ENCODE results near the gene GADD45G. TPM values are rescaled to one million over a fixed set of nuclear protein-coding genes. Genes with fewer than 3 reads are reported as not detected.

The GADD45G gene
- total RNA-seq, 1 experiment from 2014 or later = 10.6 TPM

- H3K4me3 Mint-ChIP-seq = no peak overlapping the region
- H3K9me3 Mint-ChIP-seq = no peaks in the 10 kb centered on the region
- H3K27ac Mint-ChIP-seq = no peak overlapping the region
- H3K36me3 Mint-ChIP-seq = no peaks in the 10 kb centered on the region
- TF ChIP-seq ZNF423 (CRISPR knock-in tag; IDR thresholded peaks at IDR 0.05) (no peak), PREB (CRISPR knock-in tag; IDR thresholded peaks at IDR 0.05; ENCODE audit: borderline replicate concordance) (no peak), CREM (CRISPR knock-in tag; IDR thresholded peaks at IDR 0.05) (no peak), NFATC4 (CRISPR knock-in tag; IDR thresholded peaks at IDR 0.05) (no peak), SMAD4 (CRISPR knock-in tag; IDR thresholded peaks at IDR 0.05) (no peak), IRF2 (CRISPR knock-in tag; IDR thresholded peaks at IDR 0.05; ENCODE audit: borderline replicate concordance, low read depth) (no peak), SOX15 (CRISPR knock-in tag; IDR thresholded peaks at IDR 0.05) (no peak), ATF1 (CRISPR knock-in tag; IDR thresholded peaks at IDR 0.05) (no peak), ATF6 (CRISPR knock-in tag; IDR thresholded peaks at IDR 0.05) (no peak), ZNF232 (CRISPR knock-in tag; IDR thresholded peaks at IDR 0.05) (no peak), JAZF1 (CRISPR knock-in tag; IDR thresholded peaks at IDR 0.05) (no peak), RELA (CRISPR knock-in tag; IDR thresholded peaks at IDR 0.05; ENCODE audit: borderline replicate concordance) (no peak), GRHL2 (CRISPR knock-in tag; IDR thresholded peaks at IDR 0.05; ENCODE audit: insufficient replicate concordance, severe bottlenecking) (no peak), ESRRA (CRISPR knock-in tag; IDR thresholded peaks at IDR 0.05; ENCODE audit: borderline replicate concordance) (no peak), NFE2L1 (CRISPR knock-in tag; IDR thresholded peaks at IDR 0.05) (no peak)
- TF ChIP-seq, protein P1, sequence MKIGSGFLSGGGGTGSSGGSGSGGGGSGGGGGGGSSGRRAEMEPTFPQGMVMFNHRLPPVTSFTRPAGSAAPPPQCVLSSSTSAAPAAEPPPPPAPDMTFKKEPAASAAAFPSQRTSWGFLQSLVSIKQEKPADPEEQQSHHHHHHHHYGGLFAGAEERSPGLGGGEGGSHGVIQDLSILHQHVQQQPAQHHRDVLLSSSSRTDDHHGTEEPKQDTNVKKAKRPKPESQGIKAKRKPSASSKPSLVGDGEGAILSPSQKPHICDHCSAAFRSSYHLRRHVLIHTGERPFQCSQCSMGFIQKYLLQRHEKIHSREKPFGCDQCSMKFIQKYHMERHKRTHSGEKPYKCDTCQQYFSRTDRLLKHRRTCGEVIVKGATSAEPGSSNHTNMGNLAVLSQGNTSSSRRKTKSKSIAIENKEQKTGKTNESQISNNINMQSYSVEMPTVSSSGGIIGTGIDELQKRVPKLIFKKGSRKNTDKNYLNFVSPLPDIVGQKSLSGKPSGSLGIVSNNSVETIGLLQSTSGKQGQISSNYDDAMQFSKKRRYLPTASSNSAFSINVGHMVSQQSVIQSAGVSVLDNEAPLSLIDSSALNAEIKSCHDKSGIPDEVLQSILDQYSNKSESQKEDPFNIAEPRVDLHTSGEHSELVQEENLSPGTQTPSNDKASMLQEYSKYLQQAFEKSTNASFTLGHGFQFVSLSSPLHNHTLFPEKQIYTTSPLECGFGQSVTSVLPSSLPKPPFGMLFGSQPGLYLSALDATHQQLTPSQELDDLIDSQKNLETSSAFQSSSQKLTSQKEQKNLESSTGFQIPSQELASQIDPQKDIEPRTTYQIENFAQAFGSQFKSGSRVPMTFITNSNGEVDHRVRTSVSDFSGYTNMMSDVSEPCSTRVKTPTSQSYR (CRISPR knock-in tag; IDR thresholded peaks at IDR 0.05) = no peak
- TF ChIP-seq, protein P2, sequence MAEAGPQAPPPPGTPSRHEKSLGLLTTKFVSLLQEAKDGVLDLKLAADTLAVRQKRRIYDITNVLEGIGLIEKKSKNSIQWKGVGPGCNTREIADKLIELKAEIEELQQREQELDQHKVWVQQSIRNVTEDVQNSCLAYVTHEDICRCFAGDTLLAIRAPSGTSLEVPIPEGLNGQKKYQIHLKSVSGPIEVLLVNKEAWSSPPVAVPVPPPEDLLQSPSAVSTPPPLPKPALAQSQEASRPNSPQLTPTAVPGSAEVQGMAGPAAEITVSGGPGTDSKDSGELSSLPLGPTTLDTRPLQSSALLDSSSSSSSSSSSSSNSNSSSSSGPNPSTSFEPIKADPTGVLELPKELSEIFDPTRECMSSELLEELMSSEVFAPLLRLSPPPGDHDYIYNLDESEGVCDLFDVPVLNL (CRISPR knock-in tag; IDR thresholded peaks at IDR 0.05; ENCODE audit: borderline replicate concordance, low read depth) = no peak
- CTCF ChIA-PET = interaction anchor here (1.1 to 5.1 kb wide), 8 partner anchors 8 to 505 kb away, joined by 4 to 123 read pairs (median 20); partner anchors contain the start of gene GADD45G
- ATAC-seq (no peak), DNase-seq (ENCODE audit: low spot score) (no peak)
- POLR2A ChIA-PET = no interaction called here
- no peaks in the 10 kb centered on the region for H3K27me3 Mint-ChIP-seq (ENCODE audit: low read depth)
- H3K4me1 Mint-ChIP-seq = peaks cover 18% of the 10 kb centered on the region
Observed at GRCh38 chr9:89594811-89595550, 9.8 kb upstream of the GADD45G start.

- POLR2A ChIA-PET = no interaction called here
- CTCF ChIA-PET = interaction anchor here (5.1 kb wide), 1 partner anchor 7 kb away, joined by 118 read pairs; the partner anchor contains the start of gene GADD45G
- TF ChIP-seq TP53 (CRISPR knock-in tag; IDR thresholded peaks at IDR 0.05) = no peak
- no peak for TF ChIP-seq CREB1 (CRISPR knock-in tag; IDR thresholded peaks at IDR 0.05)
- TF ChIP-seq EMX1 (CRISPR knock-in tag; IDR thresholded peaks at IDR 0.05) = no peak
- TF ChIP-seq, protein P3, sequence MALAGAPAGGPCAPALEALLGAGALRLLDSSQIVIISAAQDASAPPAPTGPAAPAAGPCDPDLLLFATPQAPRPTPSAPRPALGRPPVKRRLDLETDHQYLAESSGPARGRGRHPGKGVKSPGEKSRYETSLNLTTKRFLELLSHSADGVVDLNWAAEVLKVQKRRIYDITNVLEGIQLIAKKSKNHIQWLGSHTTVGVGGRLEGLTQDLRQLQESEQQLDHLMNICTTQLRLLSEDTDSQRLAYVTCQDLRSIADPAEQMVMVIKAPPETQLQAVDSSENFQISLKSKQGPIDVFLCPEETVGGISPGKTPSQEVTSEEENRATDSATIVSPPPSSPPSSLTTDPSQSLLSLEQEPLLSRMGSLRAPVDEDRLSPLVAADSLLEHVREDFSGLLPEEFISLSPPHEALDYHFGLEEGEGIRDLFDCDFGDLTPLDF (CRISPR knock-in tag; IDR thresholded peaks at IDR 0.05) = no peak
- TF ChIP-seq, protein P4, sequence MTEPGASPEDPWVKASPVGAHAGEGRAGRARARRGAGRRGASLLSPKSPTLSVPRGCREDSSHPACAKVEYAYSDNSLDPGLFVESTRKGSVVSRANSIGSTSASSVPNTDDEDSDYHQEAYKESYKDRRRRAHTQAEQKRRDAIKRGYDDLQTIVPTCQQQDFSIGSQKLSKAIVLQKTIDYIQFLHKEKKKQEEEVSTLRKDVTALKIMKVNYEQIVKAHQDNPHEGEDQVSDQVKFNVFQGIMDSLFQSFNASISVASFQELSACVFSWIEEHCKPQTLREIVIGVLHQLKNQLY (CRISPR knock-in tag; IDR thresholded peaks at IDR 0.05) = no peak
- TF ChIP-seq RORB (CRISPR knock-in tag; IDR thresholded peaks at IDR 0.05) = no peak
- TF ChIP-seq FOXP1 (CRISPR knock-in tag; IDR thresholded peaks at IDR 0.05; ENCODE audit: borderline replicate concordance) = no peak
- no peak for TF ChIP-seq NFATC4 (CRISPR knock-in tag; IDR thresholded peaks at IDR 0.05)
- TF ChIP-seq TEAD1 (CRISPR knock-in tag; IDR thresholded peaks at IDR 0.05) = no peak
- TF ChIP-seq GABPB1 (CRISPR knock-in tag; IDR thresholded peaks at IDR 0.05) = no peak
- TF ChIP-seq ESRRA (CRISPR knock-in tag; IDR thresholded peaks at IDR 0.05; ENCODE audit: borderline replicate concordance) = no peak
- TF ChIP-seq NR3C1 (CRISPR knock-in tag; conservative IDR thresholded peaks at IDR 0.05; ENCODE audit: low read depth) = no peak
Observed at GRCh38 chr9:89595646-89596045, 9.2 kb upstream of the GADD45G start.

More at GRCh38 chr9:89595646-89596045, 9.2 kb upstream of the GADD45G start:
- H3K4me3 Mint-ChIP-seq = no peak overlapping the region
- no peaks in the 10 kb centered on the region for H3K27me3 Mint-ChIP-seq (ENCODE audit: low read depth)
- H3K36me3 Mint-ChIP-seq = no peaks in the 10 kb centered on the region
- no peak for ATAC-seq
- no peaks in the 10 kb centered on the region for H3K9me3 Mint-ChIP-seq
- H3K27ac Mint-ChIP-seq = no peak overlapping the region
- DNase-seq (ENCODE audit: low spot score) = no peak
- peaks cover 18% of the 10 kb centered on the region for H3K4me1 Mint-ChIP-seq
